KMS-11 (cell line): ENCODE data around the gene TOLLIP.

Source experiments
- H2AFZ ChIP-seq: fragments of 200-600 bp; sonication (generic); 2 replicates; pipeline ENCODE4 v1.6.1; 2016; ENCODE audit warnings: antibody characterized with exemption, mixed run types, low read depth
- H3K27ac ChIP-seq: fragments of 200-600 bp; sonication (generic); 2 replicates; pipeline ENCODE4 v1.6.1; 2016; ENCODE audit warnings: mild to moderate bottlenecking, mixed run types
- H3K27me3 ChIP-seq: fragments of 200-600 bp; sonication (generic); 2 replicates; pipeline ENCODE4 v1.6.1; 2017; ENCODE audit warnings: mild to moderate bottlenecking, low read depth, mixed run types, moderate library complexity; ENCODE audit not compliant: insufficient read depth
- H3K36me3 ChIP-seq: fragments of 200-600 bp; sonication (generic); 2 replicates; pipeline ENCODE4 v1.6.1; 2017; ENCODE audit warnings: mild to moderate bottlenecking, mixed run types; ENCODE audit not compliant: insufficient read depth
- H3K4me1 ChIP-seq: fragments of 200-600 bp; sonication (generic); 2 replicates; pipeline ENCODE4 v1.6.1; 2016; ENCODE audit warnings: mild to moderate bottlenecking, low read depth, mixed run types; ENCODE audit not compliant: poor library complexity, severe bottlenecking
- H3K4me2 ChIP-seq: fragments of 200-600 bp; sonication (generic); 2 replicates; pipeline ENCODE4 v1.7.0; 2016; ENCODE audit warnings: mild to moderate bottlenecking, mixed run types
- H3K4me3 ChIP-seq: fragments of 200-600 bp; sonication (generic); IDR thresholded peaks from 2 replicates; pipeline ENCODE4 v1.6.1; 2017; ENCODE audit warnings: low read depth, low read length, mixed read lengths; ENCODE audit not compliant: insufficient read depth
- H3K79me2 ChIP-seq: fragments of 200-600 bp; sonication (generic); 2 replicates; pipeline ENCODE4 v1.6.1; 2016; ENCODE audit warnings: low read depth, mixed run types; ENCODE audit not compliant: insufficient read depth
- H3K9ac ChIP-seq: fragments of 200-600 bp; sonication (generic); 2 replicates; pipeline ENCODE4 v1.6.1; 2016; ENCODE audit warnings: mild to moderate bottlenecking, mixed run types
- H4K20me1 ChIP-seq: fragments of 200-600 bp; sonication (generic); 2 replicates; pipeline ENCODE4 v1.6.1; 2016; ENCODE audit warnings: mild to moderate bottlenecking, mixed run types; ENCODE audit not compliant: insufficient read depth
- TF ChIP-seq, protein P1 (sequence below): fragments of 200-600 bp; sonication (generic); conservative IDR thresholded peaks from 2 replicates; pipeline ENCODE4 v1.6.1; 2017; ENCODE audit warnings: low read depth, mild to moderate bottlenecking, antibody characterized with exemption, low read length, moderate library complexity, mixed read lengths

Gene TOLLIP

GRCh38 chr11:1240771-1241170 lies 68.7 kb downstream of the TOLLIP start:
- Histone ChIP-seq H2AFZ (no peak overlapping the region), H4K20me1 (no peaks in the 10 kb centered on the region), H3K27ac (no peak overlapping the region), H3K27me3 (peaks cover 27% of the 10 kb centered on the region), H3K79me2 (no peaks in the 10 kb centered on the region), H3K9ac (no peak overlapping the region), H3K4me3 (no peak overlapping the region), H3K36me3 (no peaks in the 10 kb centered on the region), H3K4me2 (no peak overlapping the region), H3K4me1 (no peaks in the 10 kb centered on the region)
- TF ChIP-seq, protein P1, sequence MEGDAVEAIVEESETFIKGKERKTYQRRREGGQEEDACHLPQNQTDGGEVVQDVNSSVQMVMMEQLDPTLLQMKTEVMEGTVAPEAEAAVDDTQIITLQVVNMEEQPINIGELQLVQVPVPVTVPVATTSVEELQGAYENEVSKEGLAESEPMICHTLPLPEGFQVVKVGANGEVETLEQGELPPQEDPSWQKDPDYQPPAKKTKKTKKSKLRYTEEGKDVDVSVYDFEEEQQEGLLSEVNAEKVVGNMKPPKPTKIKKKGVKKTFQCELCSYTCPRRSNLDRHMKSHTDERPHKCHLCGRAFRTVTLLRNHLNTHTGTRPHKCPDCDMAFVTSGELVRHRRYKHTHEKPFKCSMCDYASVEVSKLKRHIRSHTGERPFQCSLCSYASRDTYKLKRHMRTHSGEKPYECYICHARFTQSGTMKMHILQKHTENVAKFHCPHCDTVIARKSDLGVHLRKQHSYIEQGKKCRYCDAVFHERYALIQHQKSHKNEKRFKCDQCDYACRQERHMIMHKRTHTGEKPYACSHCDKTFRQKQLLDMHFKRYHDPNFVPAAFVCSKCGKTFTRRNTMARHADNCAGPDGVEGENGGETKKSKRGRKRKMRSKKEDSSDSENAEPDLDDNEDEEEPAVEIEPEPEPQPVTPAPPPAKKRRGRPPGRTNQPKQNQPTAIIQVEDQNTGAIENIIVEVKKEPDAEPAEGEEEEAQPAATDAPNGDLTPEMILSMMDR = no peak

DNA sequence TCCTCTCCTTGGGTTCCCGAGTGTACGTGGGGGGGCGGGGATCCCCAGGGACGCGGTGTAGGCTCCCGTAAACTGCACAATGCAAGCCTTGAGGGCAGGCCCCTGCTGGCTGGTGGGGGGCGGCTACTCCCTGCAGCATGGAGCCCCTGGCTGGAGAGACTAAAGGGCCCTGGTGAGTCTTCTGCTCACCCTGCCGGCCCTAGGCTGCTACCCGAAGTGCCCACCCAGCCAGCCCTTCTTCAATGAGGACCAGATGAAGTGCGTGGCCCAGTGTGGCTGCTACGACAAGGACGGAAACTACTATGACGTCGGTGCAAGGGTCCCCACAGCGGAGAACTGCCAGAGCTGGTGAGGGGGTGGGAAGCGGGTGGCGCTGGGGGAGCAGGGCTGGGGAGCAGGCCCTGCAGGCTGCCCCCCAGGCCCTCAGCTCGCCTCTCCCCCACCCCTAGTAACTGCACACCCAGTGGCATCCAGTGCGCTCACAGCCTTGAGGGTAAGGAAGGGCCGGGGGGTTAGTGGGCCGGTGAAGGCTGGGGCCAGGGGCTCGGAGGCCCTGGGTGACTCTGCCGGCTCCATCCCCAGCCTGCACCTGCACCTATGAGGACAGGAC lies 69.7 kb downstream of the TOLLIP start:
- H3K27ac ChIP-seq = no peak overlapping the region
- H3K79me2 ChIP-seq = no peaks in the 10 kb centered on the region
- no peak overlapping the region for H2AFZ ChIP-seq
- no peak overlapping the region for H3K9ac ChIP-seq
- H3K4me2 ChIP-seq = no peak overlapping the region
- H3K4me1 ChIP-seq = no peaks in the 10 kb centered on the region
- no peak overlapping the region for H3K4me3 ChIP-seq
- H3K36me3 ChIP-seq = no peaks in the 10 kb centered on the region
- no peaks in the 10 kb centered on the region for H4K20me1 ChIP-seq
- TF ChIP-seq, protein P1 = no peak
- peaks cover 37% of the 10 kb centered on the region for H3K27me3 ChIP-seq

GRCh38 chr11:1238767-1239595 lies 70.5 kb downstream of the TOLLIP start:
- TF ChIP-seq, protein P1 = no peak
- peaks cover 41% of the 10 kb centered on the region for H3K27me3 ChIP-seq
- H3K27ac ChIP-seq = no peak overlapping the region
- no peak overlapping the region for H3K9ac ChIP-seq
- no peak overlapping the region for H3K4me3 ChIP-seq
- no peaks in the 10 kb centered on the region for H3K79me2 ChIP-seq
- H2AFZ ChIP-seq = no peak overlapping the region
- H3K4me1 ChIP-seq = no peaks in the 10 kb centered on the region
- H3K36me3 ChIP-seq = no peaks in the 10 kb centered on the region
- no peaks in the 10 kb centered on the region for H4K20me1 ChIP-seq
- H3K4me2 ChIP-seq = no peak overlapping the region

DNA sequence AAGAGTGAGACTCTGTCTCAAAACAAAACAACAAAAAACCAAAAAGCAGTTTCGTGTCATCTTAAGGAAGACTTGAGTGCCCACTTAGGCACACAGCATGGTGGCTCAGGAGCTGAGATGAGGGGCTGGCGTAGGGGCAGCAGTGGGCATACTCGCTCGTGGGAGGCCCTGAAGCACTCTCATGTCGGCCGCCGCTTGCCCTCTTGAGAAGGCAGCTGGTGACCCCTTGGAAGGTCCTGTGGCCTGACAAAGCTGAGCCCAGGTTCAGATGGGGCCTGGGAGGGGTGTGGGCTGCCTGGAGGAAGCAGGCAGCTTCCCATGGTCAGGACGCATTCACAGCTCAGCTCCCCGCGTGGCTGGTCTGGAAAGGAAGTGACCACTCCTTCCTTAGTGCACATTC lies 71.6 kb downstream of the TOLLIP start:
- Histone ChIP-seq H3K36me3 (no peaks in the 10 kb centered on the region), H3K27ac (no peak overlapping the region), H3K79me2 (no peaks in the 10 kb centered on the region), H3K4me3 (no peak overlapping the region), H3K4me2 (no peak overlapping the region), H3K4me1 (no peaks in the 10 kb centered on the region), H2AFZ (no peak overlapping the region), H4K20me1 (no peaks in the 10 kb centered on the region), H3K27me3 (peaks cover 43% of the 10 kb centered on the region), H3K9ac (no peak overlapping the region)
- TF ChIP-seq, protein P1 = no peak
